Spleen (tissue), 7 donors: ENCODE measurements around the gene AKAP12.

Experiments used
- POLR2A ChIP-seq, 3 donors: fragments of 450-650 bp; IDR thresholded peaks; one replicate each; pipeline ENCODE4 v1.5.1; 2017; ENCODE audit warnings: antibody characterized with exemption in 3 of 3, mild to moderate bottlenecking in 1 of 3
- POLR2AphosphoS5 ChIP-seq, 3 donors: sonication (generic); formaldehyde crosslinking; IDR thresholded peaks; one replicate each; pipeline ENCODE4 v1.5.1; 2017; ENCODE audit warnings: antibody characterized with exemption in 3 of 3
- TF ChIP-seq, protein P1 (sequence below), 11 experiments: fragments of 200-600 bp in 7 of 11; fragments of 450-650 bp in 4 of 11; sonication (generic) in 4 of 11; IDR thresholded peaks in 8 of 11; conservative IDR thresholded peaks in 3 of 11; 1 replicate in 7 of 11; 2 replicates in 4 of 11; pipeline versions ENCODE4 v1.4.0 to v1.8.0; 2016 to 2021; ENCODE audit warnings: antibody characterized with exemption in 11 of 11, inconsistent platforms in 4 of 11, mild to moderate bottlenecking in 1 of 11
- donor health status: DM: no; HTN: no; CAD: no; lungs with moderate emphysema.
- donor health status: DM: no; HTN: no; CAD: no.
- donor health status: DM: no; HTN: no; CAD: no.

GRCh38 chr6:151263967-151264366, 24.2 kb downstream of the AKAP12 start:
- TF ChIP-seq, protein P1, sequence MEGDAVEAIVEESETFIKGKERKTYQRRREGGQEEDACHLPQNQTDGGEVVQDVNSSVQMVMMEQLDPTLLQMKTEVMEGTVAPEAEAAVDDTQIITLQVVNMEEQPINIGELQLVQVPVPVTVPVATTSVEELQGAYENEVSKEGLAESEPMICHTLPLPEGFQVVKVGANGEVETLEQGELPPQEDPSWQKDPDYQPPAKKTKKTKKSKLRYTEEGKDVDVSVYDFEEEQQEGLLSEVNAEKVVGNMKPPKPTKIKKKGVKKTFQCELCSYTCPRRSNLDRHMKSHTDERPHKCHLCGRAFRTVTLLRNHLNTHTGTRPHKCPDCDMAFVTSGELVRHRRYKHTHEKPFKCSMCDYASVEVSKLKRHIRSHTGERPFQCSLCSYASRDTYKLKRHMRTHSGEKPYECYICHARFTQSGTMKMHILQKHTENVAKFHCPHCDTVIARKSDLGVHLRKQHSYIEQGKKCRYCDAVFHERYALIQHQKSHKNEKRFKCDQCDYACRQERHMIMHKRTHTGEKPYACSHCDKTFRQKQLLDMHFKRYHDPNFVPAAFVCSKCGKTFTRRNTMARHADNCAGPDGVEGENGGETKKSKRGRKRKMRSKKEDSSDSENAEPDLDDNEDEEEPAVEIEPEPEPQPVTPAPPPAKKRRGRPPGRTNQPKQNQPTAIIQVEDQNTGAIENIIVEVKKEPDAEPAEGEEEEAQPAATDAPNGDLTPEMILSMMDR (IDR thresholded peaks at IDR 0.05 in 8 of 11, conservative IDR thresholded peaks at IDR 0.05 in 3 of 11): no peak
- no peak for TF ChIP-seq POLR2A (IDR thresholded peaks at IDR 0.05)
- TF ChIP-seq POLR2AphosphoS5 (IDR thresholded peaks at IDR 0.05): peak in 1 of 3 donors; percentile 16
